Astrocyte (in vitro differentiated cells and primary cell): ENCODE measurements around the gene FAM81B.
"Not testable (repeated sequence)": the region's sequence is repeated elsewhere in the genome, so short reads cannot be mapped to it uniquely, and the experiment has no call there.

ENCODE experiments used
- CTCF ChIP-seq: IDR thresholded peaks from 2 replicates; pipeline ENCODE4 v1.5.1; 2011; ENCODE audit warnings: low read depth, mild to moderate bottlenecking, inconsistent platforms, low read length, moderate library complexity; ENCODE audit not compliant: insufficient read depth
- EZH2 ChIP-seq: IDR thresholded peaks from 2 replicates; pipeline ENCODE4 v1.6.1; 2012; ENCODE audit warnings: mild to moderate bottlenecking, low read length, inconsistent platforms; ENCODE audit not compliant: insufficient read depth

- not testable (repeated sequence) for TF ChIP-seq CTCF, EZH2
These were observed 30.5 kb upstream of the FAM81B start for GRCh38 chr5:95360667-95361066.
